Tibial nerve (tissue), 4 donors: ENCODE measurements around the gene PHACTR1.

Experiments used
- CTCF ChIP-seq, 5 experiments: fragments of 200-600 bp in 3 of 5; fragments of 450-650 bp in 2 of 5; sonication (generic) in 3 of 5; IDR thresholded peaks; one replicate each; pipeline ENCODE4 v1.5.1; 2016 to 2019; ENCODE audit warnings: antibody characterized with exemption in 5 of 5, mild to moderate bottlenecking in 3 of 5, moderate library complexity in 2 of 5
- EP300 ChIP-seq, 2 donors: sonication (generic); formaldehyde crosslinking; IDR thresholded peaks; one replicate each; pipeline ENCODE4 v1.6.1; 2017; ENCODE audit warnings: antibody characterized with exemption in 2 of 2, mild to moderate bottlenecking in 1 of 2
- POLR2A ChIP-seq, 2 donors: fragments of 450-650 bp; IDR thresholded peaks; one replicate each; pipeline ENCODE4 v1.6.1; 2017; ENCODE audit warnings: antibody characterized with exemption in 2 of 2, mild to moderate bottlenecking in 2 of 2, moderate library complexity in 2 of 2

DNA sequence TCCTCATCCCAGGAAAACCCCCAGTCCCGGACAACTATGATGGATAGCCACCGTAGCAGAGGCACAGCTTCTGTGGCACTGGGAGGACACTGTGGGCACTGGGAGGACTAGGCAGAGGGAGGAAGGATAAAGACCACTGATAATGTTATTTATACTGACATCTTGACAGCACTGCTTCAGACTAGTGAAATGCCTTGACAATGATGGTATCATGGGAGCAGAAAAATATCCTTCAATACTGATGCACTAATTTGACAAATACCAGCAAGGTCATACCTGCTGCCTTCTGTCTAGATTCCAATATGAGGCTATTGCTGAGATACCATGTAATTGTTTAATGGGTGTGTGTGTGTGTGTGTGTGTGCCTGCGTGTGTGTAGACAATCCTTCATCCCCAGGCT lies 148.6 kb downstream of the PHACTR1 start:
- TF ChIP-seq CTCF (IDR thresholded peaks at IDR 0.05) (no peak), POLR2A (IDR thresholded peaks at IDR 0.05) (no peak), EP300 (IDR thresholded peaks at IDR 0.05) (no peak)
